GM11168 (cell line): ENCODE measurements around the gene CDC42BPB.

Source experiments
- in situ Hi-C: fragments of 300-500 bp; cut with MboI; formaldehyde crosslinking; loops from one replicate; pipeline ENCODE4 v1.12.0; 2022; ENCODE audit warnings: low sequenced_read_pairs; ENCODE audit not compliant: unreplicated experiment

Gene CDC42BPB, protein sequence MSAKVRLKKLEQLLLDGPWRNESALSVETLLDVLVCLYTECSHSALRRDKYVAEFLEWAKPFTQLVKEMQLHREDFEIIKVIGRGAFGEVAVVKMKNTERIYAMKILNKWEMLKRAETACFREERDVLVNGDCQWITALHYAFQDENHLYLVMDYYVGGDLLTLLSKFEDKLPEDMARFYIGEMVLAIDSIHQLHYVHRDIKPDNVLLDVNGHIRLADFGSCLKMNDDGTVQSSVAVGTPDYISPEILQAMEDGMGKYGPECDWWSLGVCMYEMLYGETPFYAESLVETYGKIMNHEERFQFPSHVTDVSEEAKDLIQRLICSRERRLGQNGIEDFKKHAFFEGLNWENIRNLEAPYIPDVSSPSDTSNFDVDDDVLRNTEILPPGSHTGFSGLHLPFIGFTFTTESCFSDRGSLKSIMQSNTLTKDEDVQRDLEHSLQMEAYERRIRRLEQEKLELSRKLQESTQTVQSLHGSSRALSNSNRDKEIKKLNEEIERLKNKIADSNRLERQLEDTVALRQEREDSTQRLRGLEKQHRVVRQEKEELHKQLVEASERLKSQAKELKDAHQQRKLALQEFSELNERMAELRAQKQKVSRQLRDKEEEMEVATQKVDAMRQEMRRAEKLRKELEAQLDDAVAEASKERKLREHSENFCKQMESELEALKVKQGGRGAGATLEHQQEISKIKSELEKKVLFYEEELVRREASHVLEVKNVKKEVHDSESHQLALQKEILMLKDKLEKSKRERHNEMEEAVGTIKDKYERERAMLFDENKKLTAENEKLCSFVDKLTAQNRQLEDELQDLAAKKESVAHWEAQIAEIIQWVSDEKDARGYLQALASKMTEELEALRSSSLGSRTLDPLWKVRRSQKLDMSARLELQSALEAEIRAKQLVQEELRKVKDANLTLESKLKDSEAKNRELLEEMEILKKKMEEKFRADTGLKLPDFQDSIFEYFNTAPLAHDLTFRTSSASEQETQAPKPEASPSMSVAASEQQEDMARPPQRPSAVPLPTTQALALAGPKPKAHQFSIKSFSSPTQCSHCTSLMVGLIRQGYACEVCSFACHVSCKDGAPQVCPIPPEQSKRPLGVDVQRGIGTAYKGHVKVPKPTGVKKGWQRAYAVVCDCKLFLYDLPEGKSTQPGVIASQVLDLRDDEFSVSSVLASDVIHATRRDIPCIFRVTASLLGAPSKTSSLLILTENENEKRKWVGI (N-terminal part only)

DNA sequence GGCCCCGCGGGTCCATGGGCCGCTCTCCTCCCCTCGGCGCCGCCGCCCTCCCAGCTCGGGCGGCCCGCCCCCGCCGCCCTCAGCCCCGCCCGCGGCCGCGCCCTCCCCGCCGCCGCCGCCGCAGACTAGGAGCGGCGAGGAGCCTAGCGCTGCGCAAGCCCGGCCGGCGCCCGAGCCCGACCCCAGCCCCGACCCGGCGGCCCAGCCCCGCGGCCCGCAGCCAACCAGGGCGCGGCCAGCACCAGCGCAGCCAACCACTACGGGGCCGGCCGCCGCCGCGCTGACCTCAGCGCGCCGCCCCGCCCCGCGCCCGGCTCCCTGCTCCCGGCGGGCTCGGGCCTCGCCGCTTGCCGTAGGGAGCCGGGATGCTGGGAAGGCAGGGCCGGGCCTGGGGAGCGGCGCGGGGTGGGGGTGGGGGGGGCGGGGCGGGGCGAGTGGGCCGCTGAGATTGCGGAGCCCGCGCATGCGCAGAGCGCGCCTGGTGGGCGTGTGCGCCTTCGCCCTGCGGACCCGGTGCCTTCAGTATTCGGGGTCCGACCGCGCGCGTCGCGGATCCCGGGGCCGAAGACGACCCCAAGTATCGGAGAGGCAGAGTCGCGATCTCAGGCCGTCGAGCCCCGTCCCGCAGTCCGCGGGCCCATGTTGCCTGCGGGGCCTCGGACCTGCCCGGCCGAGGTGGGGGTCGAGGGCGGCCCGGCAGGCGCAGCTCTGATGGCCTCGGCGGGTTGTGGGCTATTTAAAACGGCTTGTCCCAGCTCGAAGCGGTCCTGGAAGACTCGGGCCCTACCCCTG lies at the start of gene CDC42BPB:
Gene CDC42BPB, minus strand, starts transcription at position 178 of the 792 bp plus-strand sequence. CDS start 376 bp downstream, outside the sequence.
- in situ Hi-C loops: no loop called here

DNA sequence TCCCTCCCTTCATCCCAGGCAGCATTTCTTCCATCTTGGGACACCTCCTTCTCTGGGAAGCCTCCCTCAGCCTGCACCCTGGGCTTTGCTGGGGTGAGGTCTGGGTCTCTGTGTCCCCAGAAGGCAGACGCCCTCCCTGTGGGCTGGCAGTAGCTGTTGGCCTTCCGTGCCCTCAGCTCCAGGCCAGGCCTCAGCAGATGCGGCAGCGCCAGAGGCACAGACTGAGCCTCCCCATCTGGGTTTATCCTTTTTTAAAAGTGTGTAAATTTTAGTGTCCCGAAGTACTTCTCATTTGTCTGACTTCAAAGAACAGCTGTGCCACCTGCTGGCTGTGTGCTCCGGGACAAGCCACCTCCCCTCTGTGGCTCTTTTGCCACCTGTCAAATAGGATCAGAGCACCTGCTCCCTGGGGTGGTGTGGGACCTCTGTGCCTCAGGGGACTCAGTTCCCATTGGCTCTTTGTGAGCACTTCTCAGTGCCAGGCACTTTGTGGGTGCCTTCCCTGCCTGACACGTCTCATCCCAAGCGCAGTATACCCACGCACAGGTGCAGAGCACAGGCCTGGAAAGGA lies 48.3 kb upstream of the CDC42BPB start:
- in situ Hi-C loops: loop anchor here (10.0 kb wide), 1 partner anchor 179 kb away; no protein-coding TSS in a partner anchor

DNA sequence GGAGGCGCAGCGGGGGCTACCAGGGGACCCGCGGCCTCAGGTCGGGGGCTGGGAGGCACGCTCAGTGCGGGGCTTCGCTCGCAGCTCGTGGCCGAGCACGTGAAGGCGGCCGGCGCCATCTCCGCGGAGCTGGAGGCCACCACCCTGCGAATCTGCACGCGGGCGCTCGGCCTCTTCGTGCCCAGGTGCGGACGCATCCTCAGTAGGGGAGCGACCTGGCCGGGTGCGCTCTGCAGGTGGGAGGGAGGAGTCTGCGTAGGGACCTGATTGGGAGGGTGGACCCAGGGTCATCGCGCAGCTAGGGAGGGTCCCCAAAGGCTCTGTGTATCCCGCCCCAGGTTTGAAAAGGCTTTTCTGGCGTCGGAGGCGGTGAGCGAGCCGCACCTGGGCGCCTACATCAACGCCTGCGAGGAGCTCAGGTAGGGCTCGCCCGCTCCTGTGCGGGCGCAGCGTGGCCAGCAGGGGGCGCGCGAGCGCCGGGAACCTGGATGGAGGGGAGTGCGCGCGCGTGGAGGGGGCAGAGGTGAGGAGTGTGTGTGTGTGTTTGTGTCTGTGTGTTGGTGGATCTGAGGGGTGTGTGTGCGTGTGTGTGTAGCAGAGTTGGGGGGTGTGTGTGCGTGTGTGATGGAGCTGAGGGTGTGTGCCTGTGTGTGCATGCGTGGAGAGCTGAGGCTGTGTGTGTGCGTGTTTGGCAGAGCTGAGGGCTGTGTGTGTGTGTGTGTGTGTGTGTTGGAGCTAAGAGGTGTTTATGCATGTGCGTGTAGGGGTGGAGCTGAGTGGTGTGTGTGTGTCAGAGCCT lies 47.5 kb upstream of the CDC42BPB start:
- in situ Hi-C loops: loop anchor here (10.0 kb wide), 1 partner anchor 180 kb away; no protein-coding TSS in a partner anchor

DNA sequence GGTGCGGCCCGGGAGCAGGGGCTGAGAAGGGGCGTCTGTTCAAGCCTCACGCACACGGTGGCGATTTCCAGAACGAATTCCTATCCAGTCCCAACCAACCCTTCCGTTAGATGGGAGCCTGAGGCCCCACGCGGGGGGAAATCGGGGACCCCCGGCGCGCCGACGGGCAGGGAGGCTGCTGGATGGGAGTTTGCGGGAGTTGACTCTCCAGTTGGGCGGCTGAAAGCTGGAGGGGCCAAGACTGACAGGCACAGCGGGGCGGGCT lies 47.0 kb upstream of the CDC42BPB start:
- in situ Hi-C loops: loop anchor here (10.0 kb wide), 1 partner anchor 180 kb away; no protein-coding TSS in a partner anchor

DNA sequence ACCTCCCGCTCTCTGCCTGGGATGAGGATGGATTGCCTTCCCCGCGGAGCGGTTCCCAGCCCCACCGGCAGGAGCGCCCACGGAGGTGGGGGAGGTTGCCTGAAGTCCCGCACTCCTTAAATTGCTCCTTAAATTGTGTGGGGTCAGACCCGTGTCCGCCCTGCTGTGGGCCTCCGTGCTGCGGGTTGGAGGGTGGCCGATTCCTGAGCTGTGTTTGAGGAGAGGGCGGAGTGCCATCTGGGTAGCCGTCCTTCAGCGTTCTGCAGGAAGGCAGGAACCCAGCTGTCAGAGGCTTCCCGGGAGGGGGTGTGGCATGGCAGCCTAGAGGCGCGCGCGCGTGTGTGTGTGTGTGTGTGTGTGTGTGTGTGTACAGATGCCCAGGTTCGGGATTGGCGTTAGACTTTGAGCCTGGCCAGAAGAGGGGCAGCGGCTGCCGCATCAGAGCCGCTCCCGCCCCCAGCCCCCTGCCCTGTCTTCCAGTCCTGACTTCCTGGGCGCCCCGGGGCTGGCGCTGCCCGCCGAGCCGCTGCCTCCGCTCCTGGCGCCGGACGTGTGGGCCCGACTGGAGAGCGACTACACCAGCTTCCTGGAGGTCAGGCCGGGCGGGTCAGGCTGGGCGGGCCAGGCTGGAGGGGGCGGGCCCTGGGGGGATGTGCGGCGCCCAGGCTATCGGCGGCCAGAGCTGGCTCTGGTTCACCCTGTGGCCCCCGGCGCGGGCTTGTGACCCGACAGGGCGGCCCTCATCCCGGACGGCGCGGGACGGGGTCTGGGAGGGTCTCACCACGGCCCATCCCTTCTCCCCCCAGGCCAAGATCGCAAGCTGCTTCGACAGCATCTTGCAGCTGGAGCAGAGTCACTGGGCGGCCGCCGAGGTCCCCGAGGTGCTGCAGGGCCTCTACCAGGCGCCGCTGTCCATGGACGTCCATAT lies 46.4 kb upstream of the CDC42BPB start:
- in situ Hi-C loops: loop anchor here (10.0 kb wide), 1 partner anchor 181 kb away; no protein-coding TSS in a partner anchor

DNA sequence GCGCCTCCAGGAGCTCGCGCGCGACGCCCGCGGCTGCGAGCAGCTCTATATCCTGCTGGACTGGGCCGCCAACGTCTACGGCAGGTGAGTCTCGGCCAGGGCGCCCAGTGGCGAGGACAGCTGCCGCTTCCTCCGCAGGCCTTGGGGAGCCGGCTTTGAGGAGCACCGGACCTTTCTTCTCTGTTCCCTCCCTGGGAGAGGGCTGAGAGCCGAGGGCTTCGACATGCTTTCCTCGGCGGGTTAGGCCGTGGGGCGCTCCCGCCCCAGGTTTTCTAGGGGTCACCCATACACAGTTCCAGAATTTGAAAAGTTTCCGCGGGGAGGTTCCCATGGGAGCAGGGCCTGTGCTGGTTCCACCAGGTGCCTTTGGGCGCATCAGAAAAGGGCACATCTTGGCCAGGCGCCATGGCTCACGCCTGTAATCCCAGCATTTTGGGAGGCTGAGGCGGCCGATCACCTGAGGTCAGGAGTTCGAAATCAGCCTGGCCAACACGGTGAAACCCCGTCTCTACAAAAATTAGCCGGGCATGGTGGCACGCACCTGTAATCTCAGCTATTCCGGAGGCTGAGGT lies 45.4 kb upstream of the CDC42BPB start:
- in situ Hi-C loops: loop anchor here (10.0 kb wide), 1 partner anchor 182 kb away; no protein-coding TSS in a partner anchor

DNA sequence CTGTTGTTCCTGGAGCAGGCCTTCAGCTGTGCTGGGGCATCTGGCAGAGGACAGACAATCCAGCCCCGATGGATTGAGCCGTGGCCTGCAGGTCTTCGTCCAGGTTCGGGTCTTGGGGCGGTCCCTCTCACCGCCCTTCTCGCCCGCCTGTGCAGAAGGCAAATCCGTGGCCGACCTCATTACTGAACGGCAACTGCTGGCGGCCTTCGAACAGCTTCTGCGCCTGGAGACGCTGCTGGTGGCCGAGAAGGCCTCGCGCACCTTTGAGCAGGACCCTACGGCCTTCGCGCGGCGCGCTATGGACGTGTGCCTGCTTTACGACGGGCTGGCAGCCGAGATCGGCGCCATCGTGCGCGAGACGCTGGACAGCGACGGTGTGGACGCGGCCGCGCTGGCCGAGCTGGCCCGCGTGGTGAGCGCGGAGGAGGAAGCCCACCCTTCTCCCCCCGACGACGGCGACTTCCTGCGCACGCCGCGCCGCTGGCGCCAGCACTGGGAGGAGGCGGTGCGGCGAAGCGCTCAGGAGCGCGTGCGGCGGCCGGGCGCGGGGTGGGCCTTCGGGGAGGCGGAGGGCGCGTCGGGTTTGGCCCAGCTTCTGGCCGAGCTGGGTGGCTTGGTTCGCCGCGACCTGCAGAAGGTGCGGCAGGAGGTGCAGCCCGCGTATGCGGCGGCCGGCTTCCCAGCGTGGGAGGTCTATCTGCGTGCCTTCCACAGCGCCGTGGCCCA lies 44.8 kb upstream of the CDC42BPB start:
- in situ Hi-C loops: loop anchor here (10.0 kb wide), 1 partner anchor 183 kb away; no protein-coding TSS in a partner anchor

DNA sequence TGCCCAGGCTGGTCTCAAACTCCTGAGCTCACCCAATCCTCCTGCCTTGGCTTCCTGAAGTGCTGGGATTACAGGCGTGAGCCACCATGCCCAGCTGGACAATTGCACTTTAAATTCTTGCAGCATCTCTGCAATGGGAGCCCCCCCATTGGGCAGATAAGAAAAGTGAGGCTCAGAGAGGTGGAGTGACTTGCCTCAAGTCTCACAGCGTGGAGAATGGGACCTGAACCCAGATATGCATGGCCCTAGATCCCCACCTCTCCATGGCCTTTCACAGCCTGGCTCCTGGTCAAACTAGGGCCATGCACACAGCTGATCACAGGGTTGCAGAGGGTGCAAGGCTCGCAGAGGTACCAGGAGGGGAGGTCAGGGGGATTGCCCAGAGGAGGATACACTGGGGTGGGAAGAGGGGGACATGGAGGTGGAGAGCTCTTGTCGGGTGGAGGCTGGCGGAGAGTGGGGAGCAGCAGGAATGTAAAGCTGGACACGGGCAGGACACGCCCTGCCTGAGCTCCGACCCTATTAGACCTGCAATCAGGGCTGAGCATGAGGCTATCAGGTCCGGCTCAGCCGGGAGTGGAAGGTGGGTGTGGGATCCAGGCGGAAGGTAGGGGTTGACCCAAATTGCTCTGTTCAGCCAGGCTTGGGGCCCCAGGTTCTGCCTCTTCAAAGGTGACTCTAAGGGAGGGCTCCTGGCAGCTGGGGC lies 44.1 kb upstream of the CDC42BPB start:
- in situ Hi-C loops: loop anchor here (10.0 kb wide), 1 partner anchor 183 kb away; no protein-coding TSS in a partner anchor

DNA sequence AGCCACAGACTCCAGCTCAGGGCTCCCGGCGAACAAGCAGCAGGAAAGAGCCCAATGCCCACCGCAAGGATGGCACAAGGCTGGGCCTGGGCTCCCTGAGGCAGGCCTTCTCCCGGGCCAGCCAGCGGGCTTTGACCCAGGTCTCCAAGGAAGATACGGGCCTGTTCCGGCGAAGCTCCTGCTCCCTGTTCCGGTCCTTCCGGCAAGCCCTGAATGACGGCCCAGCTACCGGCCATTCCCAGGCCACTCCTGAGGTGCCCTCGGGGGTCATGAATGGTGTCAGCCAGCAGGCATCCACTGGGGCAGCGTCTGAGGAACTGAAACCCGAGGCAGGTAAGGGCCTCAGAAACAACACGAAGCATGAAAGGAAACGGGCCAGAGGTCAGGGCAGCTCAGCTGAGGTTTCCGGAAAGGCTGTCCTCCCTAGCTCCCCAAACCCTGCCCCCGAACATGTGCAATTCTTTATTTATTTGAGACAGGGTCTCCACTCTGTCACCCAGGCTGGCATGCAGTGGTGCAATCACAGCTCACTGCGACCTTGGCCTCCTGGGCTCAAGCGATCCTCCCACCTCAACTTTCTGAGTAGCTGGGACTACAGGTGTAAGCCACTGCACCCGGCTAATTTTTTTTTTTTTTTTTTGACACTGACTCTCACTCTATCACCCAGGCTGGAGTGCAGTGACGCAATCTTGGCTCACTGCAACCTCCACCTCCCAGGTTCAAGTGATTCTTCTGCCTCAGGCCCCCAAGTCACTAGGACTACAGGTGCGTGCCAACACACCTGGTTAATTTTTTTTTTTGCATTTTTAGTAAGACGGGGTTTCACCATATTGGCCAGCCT lies 43.2 kb upstream of the CDC42BPB start:
- in situ Hi-C loops: loop anchor here (10.0 kb wide), 1 partner anchor 184 kb away; no protein-coding TSS in a partner anchor

DNA sequence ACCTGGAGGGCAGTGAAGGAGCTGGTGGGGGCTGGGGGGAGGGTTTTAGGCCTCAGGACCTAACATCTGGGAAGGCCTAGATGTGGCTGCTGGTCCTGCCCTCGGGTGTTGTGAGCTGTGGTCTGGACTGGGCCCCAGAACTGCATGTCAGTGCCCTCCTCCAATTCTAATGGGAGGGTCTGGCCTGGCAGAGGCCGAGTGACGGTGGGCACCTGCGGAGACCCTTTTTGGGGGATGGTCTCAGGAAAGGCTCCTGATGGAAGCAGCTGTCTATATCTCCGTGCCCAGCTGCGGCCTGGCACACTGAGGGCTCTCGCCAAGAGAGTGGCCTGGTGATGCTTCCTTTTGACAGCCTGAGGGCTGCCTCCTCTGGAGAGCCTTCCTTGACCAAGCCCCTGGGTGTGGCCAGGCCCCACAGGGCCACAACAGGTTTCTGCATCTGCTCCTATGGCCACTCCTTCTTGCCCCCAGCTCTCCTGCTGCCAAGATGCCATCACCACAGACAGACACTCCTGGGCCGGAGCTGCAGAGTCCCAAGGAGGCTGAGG lies 42.5 kb upstream of the CDC42BPB start:
- in situ Hi-C loops: loop anchor here (10.0 kb wide), 1 partner anchor 185 kb away; no protein-coding TSS in a partner anchor

DNA sequence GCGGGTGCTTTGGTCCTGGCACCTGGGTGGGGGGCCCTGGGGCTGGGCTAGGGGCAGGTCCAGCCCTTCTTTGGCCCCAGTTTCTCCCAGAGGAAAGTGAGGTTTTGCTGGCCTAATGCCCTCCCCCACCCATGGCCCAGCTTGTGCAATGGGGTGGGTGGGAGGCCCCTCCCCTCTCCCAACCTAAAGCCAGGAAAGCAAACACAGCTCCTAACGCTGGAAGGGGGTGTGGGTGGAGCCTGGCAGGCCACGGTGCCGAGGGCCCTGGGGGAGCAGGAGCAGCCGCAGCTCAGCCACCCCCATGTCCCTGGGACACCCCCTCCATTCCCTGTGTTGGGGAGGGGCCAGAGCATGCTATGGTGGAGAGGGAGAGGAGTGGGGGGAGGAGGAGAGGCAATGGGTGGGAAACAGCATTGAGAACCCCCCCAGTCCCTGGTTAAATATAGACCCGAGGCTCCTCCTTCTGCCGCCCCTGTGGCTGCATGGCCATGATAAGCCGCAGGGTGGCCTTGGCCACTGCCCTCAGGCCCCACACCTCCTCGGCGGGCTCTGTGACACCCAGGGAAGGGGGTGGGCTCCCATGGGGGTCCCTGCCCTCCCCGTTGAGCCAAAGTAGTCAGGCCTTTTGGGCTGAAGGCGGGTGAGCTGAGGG lies 41.9 kb upstream of the CDC42BPB start:
- in situ Hi-C loops: no loop called here

DNA sequence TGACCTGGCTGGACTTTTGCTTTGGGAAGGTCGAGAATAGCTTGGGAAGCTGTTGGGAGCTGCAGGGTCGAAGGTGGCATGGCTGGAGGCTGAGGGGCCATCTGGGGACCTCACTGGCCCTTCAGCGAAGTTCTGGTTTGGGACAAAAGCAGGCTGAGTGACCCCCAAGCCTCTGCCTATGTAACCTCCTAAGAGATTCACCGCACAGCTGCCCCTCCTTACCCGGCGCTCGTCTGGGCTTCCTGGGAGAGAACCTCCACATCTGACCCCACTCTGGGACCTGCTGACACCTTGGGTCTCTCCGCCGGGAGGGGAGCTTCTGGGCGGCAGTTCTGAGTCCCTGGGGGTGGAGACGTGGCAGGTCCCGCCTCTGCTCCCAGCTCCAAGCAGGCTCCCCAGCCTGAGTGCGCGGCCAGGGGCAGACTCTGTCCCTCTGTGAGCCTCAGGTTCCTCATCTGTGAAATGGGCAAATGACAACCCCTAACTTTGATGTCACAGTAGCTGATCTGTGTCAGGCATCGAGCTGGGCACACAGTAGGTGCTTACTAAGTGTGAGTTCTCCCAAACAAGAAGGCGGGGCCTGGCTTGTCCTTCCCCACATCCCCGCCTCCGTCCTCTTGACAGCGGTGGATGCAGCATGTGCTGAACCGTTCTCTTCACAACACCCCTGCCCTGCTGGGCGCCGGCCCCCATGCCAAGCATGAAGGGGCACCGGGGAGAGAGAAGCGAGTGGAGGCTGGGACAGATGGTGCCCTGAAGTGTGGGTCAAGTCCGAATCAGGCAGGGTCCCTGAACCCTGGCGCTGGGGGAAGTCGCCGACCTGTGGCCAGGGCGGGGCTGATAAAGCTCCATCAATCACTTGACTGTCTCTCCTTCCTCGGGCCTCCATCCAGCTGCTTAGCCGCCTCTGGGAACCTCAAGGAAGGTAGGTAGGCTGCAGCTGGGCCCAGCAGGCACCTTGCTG lies 40.9 kb upstream of the CDC42BPB start:
- in situ Hi-C loops: no loop called here
